ENCODE data around the gene CLIC6.

- TF ChIP-seq CTCF (IDR thresholded peaks at IDR 0.05) = no peak
- no peak for TF ChIP-seq POLR2A (IDR thresholded peaks at IDR 0.05)
Measured at GRCh38 chr21:34704119-34704518, 35.3 kb downstream of the CLIC6 start.

Data from testis (tissue), 2 donors.